GM21786 (cell line): Measurements from ENCODE around the gene C20orf96.
A peak's percentile ranks its signal among the peaks of the same experiment; 100 is the strongest.
"Not testable (repeated sequence)": the region's sequence is repeated elsewhere in the genome, so short reads cannot be mapped to it uniquely, and the experiment has no call there.

Source experiments
- ATAC-seq: cut with Tn5 transposase; IDR thresholded peaks from one replicate; pipeline ENCODE4 v1.9.1; 2021; ENCODE audit not compliant: unreplicated experiment

Gene C20orf96

DNA sequence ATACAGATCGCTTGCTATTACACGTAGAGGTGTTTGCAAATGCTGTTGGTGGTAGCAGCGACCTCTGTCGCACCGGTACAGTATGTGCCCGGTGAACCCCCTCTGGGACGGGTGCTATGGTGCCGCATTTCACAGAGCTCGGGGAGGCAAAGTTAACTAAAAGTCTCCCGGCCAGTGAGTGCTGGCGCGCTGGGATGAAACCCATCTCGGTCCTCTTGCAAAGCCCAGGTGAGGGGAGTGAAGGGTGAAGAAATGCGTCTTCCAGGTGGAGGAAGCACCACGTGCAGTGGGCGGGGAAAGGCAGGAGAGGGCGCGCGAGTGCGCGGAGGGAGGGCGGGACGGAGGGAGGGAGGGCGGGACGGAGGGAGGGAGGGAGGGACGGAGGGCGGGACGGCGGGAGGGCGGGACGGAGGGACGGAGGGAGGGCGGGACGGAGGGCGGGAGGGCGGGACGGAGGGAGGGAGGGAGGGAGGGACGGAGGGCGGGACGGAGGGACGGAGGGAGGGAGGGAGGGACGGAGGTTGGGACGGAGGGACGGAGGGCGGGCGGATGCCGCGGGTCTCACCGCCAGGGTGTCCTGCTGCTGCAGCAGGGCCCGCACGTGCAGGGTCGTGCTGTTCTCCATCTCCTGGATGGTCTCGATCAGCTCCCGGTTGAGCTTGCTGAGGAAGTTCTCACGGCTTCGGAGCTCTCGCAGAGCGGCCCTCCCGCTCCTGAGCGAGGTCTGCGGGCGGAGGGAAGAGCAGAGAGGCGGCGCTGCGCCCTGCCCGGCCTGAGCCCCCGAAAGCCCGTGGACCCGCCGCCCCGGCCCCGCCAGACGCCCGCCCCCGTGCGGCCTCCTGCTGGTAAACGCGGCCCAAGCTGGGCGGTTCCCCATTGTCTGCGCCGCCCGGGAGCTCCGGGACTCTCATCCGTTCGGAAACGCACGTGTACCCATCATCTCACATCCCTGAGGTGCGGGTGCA lies 11.7 kb downstream of the C20orf96 start:
- ATAC-seq = peak; percentile 56

DNA sequence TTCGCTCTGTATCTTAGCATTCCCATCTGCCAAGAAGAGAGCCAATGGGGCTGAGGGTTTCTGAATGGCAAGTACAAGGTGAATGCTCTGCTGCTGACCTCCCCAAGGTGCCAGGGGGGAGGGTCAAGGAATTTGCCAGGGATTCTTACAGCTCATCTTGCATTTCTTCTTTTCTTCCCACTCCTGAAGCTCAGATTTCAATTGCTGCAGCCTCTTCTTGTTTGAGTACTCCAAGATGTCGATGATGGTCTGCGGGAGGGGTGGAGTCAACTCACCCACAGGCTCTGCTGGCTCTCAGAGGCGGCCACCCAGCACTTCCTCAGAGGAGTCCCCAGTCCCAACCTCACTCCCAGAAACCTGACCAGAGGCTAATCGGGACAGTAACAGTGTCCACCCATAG lies 12.4 kb downstream of the C20orf96 start:
- ATAC-seq = no peak

DNA sequence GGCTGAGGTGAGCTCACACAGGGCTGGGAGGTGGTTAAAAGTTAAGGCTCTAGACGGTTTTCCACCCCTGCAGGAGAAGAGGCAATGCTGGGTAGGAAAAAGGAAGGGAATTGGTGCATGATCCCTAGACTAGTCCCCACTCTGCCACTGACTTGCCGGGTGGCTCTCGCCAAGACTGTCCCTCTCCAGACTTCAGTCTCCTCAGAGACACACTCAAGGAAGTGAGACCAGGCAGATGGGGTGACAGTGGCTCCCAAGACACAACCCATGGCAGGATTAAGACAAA lies 13.1 kb downstream of the C20orf96 start:
- no peak for ATAC-seq

DNA sequence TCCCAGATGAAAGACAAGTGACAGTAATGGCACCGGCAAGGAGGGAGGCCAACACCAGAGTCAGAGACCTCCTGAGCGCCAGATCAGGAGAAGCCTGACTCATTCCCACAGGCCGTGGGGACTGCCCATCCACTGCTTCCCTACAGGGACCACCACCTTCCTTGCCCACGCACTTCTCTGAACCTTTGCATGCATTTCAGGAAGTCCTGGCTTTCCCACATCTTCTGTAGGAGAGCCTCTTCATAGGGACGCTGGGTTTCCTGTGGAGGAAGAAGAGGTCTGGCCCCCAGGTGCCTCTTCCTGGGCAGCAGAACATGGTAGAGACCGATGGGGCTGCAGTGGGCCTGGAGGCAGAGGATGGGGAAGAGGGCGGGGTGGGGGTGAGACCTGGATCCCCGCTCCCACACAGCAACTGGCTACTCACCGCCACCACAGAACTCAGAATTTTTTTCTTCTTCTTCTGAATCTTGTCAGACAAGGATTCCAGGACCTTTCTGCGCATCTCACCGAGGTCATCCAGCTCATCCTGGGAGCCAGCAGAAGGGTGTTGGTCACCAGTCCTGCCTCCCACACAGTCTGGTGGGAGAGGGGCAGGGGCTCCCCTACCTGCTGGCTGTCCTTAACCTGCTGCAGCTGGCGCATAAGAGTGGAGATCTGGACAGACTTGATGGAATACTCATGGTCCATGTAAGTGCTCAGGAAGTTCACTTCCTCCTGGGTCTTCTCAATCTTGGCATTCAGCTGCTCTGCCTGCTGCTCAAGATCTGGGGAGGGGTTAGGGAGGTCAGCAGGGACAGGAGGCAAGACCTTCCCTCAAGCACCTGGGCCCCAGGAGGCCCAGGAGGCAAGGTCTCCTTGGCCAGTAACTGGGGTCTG lies 13.7 kb downstream of the C20orf96 start:
- ATAC-seq = no peak

DNA sequence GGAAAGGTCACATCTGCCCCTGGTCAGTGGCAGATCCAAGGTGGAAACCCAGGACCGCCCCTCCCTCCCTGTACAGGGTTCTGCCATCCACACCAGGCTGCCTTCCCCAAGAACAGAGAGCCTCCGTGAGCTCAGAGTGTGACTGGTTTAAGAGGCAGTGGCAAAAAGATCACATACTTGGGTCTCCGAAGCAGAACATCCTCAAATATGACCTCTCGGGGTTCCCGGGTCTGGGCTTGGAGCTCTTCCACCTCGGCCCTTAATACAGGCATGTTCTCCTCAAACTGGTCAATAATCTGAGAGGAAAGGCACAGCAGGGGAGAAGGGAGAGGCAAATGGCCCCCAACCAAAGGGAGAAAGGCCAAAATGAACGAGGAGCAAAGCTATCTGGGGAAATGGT lies 14.8 kb downstream of the C20orf96 start:
- ATAC-seq = no peak

DNA sequence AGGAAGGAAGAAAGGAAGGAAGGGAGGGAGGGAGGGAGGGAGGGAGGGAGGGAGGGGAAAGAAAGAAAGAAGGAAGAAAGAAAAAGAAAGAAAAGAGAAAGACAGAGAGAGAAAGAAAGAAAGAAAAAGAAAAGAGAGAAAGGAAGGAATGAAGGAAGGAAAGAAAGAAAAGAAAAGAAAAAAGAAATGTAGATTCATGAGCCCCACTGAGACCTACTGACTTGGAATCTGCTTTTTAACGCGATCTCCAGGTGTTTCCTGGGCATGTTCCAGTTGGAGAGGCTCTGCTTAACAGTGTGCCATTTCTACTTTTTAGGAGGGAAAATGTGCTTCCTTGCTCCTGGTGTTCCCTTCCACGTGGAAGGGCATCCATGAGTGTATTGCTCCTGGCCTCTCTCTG lies 16.7 kb downstream of the C20orf96 start:
- no peak for ATAC-seq

DNA sequence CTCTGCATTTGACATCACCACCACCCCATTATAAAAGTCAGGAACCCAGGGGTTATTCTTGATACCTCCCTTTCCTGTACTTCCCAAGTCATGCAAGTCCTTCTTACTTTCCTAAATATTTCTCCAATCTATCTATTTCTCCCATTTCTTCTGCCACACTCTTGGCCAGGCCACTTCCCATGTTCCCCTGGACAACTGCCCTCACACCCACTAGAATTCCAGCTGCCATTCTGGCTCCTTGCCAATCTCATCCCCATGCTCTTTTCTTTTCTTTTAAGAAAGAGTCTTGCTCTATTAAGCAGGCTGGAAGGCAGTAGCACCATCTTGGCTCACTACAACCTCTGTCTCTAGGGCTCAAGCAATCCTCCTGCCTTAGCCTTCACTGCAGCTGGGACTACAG lies 17.8 kb downstream of the C20orf96 start:
- ATAC-seq = no peak

DNA sequence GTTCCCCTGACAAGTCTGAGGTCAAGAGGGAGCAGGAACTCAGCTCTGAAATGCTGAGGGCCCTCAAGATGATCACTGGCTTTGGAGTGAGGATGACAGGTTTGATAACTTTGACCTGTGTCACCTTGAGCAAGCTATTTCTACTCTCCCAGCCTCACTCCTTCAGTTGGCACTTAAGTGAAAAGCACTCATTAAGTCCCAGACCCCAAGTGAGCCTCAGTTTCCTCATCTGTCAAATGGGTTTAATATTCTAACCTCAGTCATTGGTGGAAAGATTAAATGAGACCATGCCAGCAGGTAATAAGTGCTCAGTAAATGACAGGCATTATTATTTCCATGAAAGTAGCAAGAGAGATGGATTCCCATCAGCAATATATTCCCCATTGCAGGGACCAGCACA lies 19.0 kb downstream of the C20orf96 start:
- ATAC-seq = no peak

DNA sequence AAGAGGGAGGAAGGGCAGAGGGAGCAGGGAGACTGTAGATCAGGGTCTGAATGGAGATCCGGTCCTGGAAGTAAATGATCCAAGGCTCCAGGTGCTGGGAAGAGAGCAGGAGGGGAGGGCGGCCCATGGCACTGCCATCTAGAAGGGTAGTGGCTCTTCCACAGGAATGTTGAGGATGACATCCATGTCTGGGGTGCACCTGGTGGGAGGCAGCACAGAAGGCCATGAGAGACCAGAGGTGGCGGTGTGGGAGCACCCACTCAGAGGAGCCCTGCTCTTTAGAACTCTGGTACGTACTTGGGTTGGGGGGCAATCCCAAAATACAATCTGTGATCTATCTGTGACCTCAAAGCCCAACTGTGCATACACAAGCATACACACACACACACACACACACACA lies 19.5 kb downstream of the C20orf96 start:
- no peak for ATAC-seq

DNA sequence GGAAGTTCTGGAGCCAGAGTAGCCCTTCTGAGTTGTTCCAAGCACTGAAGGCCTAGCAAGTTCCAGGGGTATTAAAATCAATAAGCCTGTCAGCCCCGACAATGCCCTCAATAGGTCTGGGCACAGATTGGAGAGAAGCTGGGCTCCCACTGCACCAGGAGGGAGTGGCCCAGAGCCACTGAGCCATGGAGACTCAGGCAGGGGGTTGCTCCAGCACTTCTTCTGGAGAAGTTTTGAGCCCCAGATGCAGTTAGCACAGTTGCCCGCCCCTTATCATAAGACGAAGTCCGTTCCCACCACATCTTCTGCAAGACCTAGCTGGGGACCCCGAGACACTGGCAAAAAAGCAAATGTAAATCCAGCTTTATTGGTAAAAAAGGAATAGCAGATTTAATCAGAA lies 20.0 kb downstream of the C20orf96 start:
- ATAC-seq = no peak

DNA sequence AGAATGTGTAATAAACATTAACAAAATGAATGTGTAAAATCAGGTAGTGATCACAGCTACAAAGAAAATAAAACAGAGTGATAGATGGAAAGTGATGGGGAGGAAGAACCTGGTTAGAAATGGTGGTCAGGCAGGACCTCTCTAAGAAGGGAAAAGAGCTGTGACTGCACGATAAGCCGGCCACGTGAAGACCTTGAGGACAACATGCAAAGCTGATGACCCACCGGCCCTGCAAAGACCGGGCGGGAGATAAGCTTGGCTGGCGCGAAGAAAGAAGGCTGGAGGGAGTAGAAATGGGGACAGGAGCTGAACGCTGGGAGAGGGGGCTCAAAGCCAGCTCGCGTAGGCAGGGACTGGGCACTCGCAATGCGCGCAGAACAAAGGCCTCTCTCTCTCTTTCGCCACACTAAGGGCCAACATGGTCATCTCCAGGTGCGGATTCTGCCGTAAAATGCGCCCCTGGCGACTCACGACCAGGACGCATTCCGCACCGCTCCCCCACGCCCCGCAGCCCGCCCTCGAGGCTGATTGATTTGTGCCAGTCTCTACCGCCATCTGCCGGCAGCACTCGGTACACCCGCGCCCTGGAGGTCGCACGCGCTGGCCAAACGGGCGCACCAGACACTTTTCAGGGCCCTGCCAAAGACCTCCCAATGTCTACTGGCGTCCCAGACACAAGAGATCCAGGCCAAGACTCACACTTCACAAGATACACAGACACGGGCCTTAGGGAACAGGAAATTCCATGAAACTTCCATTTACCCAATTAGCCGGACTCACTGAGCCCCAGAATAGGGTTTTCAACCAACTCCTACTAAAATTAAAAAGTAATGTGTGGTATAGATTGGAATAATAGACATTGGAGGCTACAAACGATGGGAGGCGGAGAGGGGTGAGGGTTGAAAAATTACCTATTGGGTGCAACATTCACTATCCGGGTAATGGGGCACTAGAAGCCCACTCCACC lies 23.7 kb downstream of the C20orf96 start:
- ATAC-seq = peak; percentile 95

DNA sequence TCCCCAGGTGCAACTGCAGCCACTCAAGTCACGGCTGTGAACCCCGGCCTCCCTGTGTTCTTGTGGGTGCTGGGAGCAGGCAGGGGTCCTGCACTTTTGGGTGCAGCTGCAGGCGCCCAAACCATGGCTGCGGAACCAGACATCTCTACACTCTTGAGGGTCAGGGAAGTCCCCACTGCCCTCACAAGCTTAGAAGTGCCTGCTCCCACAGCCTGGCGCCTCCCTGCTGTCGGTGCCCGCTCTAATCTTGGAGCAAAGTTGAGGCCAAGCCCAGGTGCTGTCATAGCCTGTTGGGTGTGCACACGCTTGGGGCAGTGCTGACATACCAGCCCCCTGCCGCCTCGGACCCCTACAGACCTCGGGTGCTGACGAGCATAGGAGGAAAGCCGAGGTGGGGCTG lies 26.8 kb downstream of the C20orf96 start:
- no peak for ATAC-seq

DNA sequence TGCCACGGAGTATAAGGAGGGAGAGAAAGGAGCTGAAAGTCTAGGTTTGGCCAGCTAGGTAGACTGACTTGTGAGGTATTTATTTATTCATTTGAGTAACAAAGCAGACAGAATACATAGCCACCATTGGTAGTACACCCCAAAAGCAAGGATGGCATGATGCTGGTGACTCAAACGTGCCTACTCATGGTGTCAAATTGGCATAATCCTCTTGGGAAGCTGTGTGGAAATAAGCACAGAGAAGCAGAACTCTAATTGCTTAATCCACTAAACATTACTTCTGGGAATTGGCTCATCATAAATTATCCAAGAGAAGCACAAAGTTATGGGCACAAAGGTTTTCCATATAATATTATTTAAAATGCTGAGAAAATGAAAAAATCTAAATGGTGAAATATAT lies 30.6 kb downstream of the C20orf96 start:
- ATAC-seq = no peak

DNA sequence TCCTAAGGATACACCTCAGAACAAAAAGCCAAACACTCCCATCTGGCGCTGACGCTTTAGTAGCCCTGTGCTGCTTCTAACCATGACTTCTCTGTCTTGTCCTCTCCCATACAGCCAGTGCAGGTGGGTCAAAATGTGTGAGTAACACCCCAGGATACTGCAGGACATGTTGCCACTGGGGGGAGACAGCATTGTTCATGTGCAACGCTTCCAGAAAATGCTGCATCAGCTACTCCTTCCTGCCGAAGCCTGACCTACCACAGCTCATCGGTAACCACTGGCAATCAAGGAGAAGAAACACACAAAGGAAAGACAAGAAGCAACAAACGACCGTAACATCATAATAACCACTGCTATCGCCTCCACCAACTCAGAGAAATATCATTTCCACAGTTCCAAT lies 31.6 kb downstream of the C20orf96 start:
- ATAC-seq = no peak

DNA sequence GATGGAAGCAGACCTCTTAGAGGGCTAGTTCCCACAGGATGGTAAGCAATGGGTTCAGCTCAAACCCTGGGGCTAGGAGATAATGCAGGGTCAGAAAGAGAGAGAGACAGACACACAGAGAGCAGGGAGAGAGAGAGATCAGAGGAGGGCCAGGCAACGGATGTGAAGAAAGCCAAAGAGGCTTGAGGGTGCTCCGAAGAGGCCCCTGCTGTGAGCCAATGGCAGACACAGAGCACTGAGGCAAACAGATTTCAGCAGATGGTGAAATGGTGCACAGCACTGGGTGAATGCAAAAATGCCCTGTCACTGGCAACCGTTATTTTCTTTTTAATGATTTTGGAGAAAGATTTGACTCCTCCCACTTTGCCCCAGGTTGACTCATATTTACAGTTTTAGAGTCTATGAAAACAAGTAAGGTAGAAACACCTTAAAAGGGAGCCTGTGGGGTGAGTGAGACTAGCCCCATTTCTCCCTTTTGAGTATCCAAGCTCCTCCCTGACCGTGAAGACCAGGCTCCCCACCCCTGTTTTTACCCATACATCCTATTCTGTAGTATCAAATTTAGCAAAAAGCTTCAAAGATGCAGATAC lies 32.2 kb downstream of the C20orf96 start:
- no peak for ATAC-seq

DNA sequence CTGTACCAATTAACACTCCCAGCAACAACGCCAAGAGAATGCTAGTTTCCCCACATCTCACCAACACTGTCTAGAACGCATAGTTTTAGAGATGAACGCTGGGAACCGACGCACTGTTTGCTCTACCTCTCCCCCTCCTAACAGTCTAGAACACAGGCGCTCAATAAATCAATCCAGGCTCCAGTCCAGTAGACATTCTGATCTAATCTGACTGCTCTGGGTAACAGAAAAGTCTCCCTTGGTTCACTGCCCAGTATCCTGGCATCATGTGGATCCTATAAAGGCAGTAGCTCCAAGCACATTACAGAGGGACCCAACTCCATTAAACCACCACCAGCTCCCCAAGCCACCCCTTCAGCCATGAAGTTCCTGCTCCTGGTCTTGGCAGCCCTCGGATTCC lies 33.1 kb downstream of the C20orf96 start, which contains the start of gene DEFB132:
Gene DEFB132 (plus strand): TSS at position 306 of the 400 bp plus-strand sequence. CDS start 55 bp downstream, at position 361.
- no peak for ATAC-seq

DNA sequence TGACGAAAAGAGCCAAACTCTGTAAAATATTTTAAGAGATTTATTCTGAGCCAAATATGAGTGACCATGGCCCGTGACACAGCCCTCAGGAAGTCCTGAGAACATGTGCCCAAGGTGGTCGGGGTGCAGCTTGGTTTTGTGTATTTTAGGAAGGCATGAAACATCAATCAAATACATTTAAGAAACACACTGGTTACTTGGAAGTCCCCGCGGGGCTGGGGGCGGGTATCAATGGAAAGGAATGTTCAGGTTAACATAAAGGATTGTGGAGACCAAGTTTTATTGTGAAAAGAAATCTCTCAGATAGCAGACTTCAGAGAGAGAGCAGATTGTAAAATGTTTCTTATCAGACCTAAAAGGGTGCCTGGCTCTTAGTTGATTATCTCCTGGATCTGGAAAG lies 37.1 kb downstream of the C20orf96 start:
- not testable (repeated sequence) for ATAC-seq

DNA sequence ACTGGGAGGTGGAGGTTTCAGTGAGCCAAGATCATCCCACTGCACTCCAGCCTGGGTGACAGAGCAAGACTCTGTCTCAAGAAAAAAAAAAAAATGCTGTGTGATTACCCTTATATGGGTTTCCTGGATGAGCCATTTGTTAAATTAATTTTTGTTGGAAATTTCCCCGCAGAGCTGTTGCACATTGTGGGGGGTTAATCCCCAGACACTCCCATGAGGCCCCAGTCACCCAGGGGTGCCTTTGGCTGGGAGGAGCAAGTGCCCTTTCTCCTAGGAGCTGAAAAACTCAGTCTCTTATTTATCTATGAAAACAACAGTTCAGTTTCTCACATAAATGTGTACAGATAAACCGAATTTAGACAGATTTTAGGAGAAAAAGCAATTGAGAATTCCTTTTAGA lies 37.7 kb downstream of the C20orf96 start:
- no peak for ATAC-seq

DNA sequence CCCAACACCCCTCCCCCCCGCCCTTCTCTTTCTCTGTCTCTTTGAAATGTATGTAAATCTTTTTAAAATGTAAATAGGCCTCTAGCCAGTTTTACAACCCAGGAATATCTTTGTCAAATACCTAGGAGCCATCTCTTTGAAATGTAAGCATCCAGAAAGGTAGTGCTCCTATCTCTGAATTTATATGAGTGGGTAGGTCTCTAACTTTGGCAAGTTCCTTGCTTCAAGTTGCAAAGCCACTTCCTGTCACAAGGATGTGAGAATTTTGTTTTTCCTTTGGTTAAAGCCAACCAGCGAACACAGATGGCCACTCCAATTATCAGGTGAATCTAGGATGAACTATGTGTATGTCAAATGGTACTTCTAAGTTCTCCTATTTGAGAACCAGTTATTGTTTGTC lies 39.2 kb downstream of the C20orf96 start:
- ATAC-seq = no peak

DNA sequence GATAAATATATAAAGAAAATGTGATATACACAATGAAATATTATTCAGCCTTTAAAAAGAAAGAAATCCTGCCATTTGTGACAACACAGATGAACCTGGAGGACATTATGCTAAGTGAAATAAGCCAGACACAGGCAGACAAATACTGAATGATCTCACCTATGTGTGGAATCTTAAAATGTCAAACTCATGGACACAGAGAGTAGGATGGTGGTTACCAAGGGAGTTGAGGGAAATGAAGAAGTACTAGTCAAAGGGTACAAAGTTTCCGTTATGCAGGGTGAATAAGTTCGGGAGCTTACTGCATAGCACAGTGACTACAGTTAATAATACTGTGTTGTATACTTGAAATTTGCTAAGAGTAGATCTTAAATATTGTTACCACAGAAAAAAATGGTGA lies 47.6 kb downstream of the C20orf96 start:
- ATAC-seq = no peak

DNA sequence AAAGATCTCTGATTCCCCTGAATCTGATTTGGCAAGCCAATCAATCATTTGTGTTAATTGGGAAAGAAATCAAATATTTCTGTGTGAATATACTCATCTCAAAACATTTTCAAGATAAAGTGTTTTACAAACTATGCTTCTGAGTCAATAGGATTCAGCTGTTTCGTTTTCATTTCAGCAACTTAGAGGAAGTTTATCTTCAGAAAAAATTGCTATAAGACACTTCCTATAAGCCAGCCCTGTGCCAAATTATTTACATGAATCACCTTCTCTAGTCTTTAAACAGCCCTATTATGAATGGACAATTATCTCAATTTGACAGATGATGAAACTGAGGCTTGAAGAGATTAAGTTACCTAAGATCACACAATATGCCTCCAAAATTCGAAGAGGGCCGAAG lies 52.6 kb downstream of the C20orf96 start:
- no peak for ATAC-seq
